Nephron (organoid): Measurements from ENCODE around the gene ATP13A3.

Source experiments
- H3K27ac Mint-ChIP-seq, 3 experiments: 2 replicates each; pipeline ENCODE4 v1.8.0; 2020; ENCODE audit warnings: mixed read lengths in 3 of 3, mild to moderate bottlenecking in 2 of 3, moderate library complexity in 1 of 3
- H3K27me3 Mint-ChIP-seq: 2 replicates; pipeline ENCODE4 v1.8.0; 2021; ENCODE audit warnings: low read depth, mild to moderate bottlenecking, moderate library complexity, mixed read lengths
- H3K36me3 Mint-ChIP-seq: 2 replicates; pipeline ENCODE4 v1.8.0; 2020; ENCODE audit warnings: low read depth, mixed read lengths
- H3K4me1 Mint-ChIP-seq: 2 replicates; pipeline ENCODE4 v1.8.0; 2020; ENCODE audit warnings: mixed read lengths
- H3K4me3 Mint-ChIP-seq, 3 experiments: 2 replicates each; pipeline ENCODE4 v1.8.0; 2020; ENCODE audit warnings: mild to moderate bottlenecking in 3 of 3, mixed read lengths in 3 of 3, moderate library complexity in 2 of 3
- H3K9me3 Mint-ChIP-seq: 2 replicates; pipeline ENCODE4 v1.8.0; 2020; ENCODE audit warnings: mixed read lengths
- TF ChIP-seq, protein P1 (sequence below), 3 experiments: fragments of 200-600 bp; sonication (generic); IDR thresholded peaks; one replicate each; pipeline ENCODE4 v1.5.0; 2021; ENCODE audit warnings: antibody characterized with exemption in 3 of 3; ENCODE audit not compliant: unreplicated experiment in 3 of 3

ATP13A3 gene

GRCh38 chr3:194375473-194376240 is 111.1 kb downstream of the ATP13A3 start:
- no peaks in the 10 kb centered on the region for H3K36me3 Mint-ChIP-seq
- no peak overlapping the region for H3K27ac Mint-ChIP-seq
- TF ChIP-seq, protein P1, sequence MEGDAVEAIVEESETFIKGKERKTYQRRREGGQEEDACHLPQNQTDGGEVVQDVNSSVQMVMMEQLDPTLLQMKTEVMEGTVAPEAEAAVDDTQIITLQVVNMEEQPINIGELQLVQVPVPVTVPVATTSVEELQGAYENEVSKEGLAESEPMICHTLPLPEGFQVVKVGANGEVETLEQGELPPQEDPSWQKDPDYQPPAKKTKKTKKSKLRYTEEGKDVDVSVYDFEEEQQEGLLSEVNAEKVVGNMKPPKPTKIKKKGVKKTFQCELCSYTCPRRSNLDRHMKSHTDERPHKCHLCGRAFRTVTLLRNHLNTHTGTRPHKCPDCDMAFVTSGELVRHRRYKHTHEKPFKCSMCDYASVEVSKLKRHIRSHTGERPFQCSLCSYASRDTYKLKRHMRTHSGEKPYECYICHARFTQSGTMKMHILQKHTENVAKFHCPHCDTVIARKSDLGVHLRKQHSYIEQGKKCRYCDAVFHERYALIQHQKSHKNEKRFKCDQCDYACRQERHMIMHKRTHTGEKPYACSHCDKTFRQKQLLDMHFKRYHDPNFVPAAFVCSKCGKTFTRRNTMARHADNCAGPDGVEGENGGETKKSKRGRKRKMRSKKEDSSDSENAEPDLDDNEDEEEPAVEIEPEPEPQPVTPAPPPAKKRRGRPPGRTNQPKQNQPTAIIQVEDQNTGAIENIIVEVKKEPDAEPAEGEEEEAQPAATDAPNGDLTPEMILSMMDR (IDR thresholded peaks at IDR 0.05; ENCODE audit: unreplicated experiment in 3 of 3), result no peak

DNA sequence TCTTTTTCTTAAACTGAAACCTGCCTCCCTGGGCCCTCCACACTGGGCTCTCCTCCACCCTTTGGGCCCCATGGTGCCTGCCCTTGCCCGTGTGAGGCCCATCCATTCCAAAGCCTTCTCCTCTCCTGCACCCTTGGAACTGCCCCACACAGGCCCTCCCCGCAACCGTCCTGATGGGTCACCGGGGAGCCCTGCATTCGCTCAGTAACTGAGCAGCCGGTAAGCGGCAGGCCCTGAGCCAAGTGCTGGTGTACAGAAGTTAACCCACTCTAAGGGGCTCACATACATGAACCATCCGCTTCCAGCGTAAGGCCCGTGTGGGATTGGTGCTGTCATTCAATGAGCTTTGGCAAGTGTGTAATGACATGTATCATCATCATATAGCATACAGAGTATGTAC is 111.9 kb downstream of the ATP13A3 start:
- Mint-ChIP-seq H3K4me1 (peaks cover 14% of the 10 kb centered on the region), H3K27ac (peak overlapping the region in 2 of 3 experiments; percentile 8 to 31), H3K4me3 (no peak overlapping the region), H3K36me3 (no peaks in the 10 kb centered on the region), H3K27me3 (peaks cover 38% of the 10 kb centered on the region), H3K9me3 (no peaks in the 10 kb centered on the region)
- TF ChIP-seq, protein P1 (IDR thresholded peaks at IDR 0.05; ENCODE audit: unreplicated experiment in 3 of 3), result no peak

More at GRCh38 chr3:194375473-194376240, 111.1 kb downstream of the ATP13A3 start:
- Mint-ChIP-seq H3K9me3 (no peaks in the 10 kb centered on the region), H3K27me3 (peaks cover 38% of the 10 kb centered on the region), H3K4me3 (peak overlapping the region in 2 of 3 experiments; percentile 9 to 44), H3K4me1 (peaks cover 11% of the 10 kb centered on the region)

DNA sequence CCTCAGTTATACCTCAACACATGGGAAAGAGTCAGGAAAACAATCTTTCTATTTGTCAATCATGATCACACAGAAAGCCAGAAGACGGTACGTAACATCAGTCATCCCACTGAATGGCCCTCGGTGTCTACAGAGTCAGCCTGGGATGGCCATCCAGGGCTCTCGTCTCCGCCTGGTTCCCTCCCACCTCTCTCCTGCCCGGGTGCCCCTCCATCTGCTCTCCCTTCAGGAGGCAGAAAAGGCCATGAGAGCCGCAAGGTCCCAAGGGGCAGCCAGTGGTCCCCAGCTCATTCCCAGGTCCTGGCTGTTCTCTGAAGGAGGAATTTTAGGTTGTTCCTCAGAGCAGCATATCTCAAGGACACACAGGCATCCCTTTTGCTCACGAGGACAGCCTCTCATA is 112.9 kb downstream of the ATP13A3 start:
- Mint-ChIP-seq H3K4me1 (peaks cover 17% of the 10 kb centered on the region), H3K27ac (no peak overlapping the region), H3K27me3 (peaks cover 46% of the 10 kb centered on the region), H3K36me3 (no peaks in the 10 kb centered on the region), H3K9me3 (no peaks in the 10 kb centered on the region), H3K4me3 (no peak overlapping the region)
- TF ChIP-seq, protein P1 (IDR thresholded peaks at IDR 0.05; ENCODE audit: unreplicated experiment in 3 of 3), result no peak

DNA sequence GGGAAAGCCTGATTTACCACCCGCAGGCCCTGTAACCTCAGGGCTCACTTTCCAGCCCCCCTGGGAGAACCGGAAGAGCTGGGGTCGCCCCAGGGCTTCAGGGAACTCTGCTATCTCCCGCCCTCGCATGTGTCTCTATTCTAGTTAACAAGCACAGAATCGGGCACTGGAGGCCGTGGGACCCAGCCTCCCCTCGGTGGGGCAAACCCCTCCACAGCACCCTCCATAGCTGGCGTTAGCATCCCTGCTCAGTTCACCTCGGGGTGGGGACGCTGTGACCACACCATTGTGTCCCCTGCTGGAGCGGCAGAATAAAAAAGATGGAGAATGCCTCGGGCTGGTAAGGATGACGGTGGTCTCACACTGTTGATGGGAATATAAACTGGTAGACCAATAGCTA is 113.8 kb downstream of the ATP13A3 start:
- H3K27ac Mint-ChIP-seq, result no peak overlapping the region
- TF ChIP-seq, protein P1 (IDR thresholded peaks at IDR 0.05; ENCODE audit: unreplicated experiment in 3 of 3), result no peak
- no peaks in the 10 kb centered on the region for H3K9me3 Mint-ChIP-seq
- H3K4me3 Mint-ChIP-seq, result no peak overlapping the region
- H3K36me3 Mint-ChIP-seq, result no peaks in the 10 kb centered on the region
- peaks cover 22% of the 10 kb centered on the region for H3K4me1 Mint-ChIP-seq
- peaks cover 49% of the 10 kb centered on the region for H3K27me3 Mint-ChIP-seq

GRCh38 chr3:194370753-194371152 is 116.0 kb downstream of the ATP13A3 start:
- Mint-ChIP-seq H3K36me3 (no peaks in the 10 kb centered on the region), H3K4me1 (peaks cover 22% of the 10 kb centered on the region), H3K27ac (no peak overlapping the region), H3K9me3 (no peaks in the 10 kb centered on the region), H3K27me3 (peaks cover 58% of the 10 kb centered on the region), H3K4me3 (no peak overlapping the region)
- TF ChIP-seq, protein P1 (IDR thresholded peaks at IDR 0.05; ENCODE audit: unreplicated experiment in 3 of 3), result no peak
